GM19395 (cell line): ENCODE measurements around the gene MROH7.

Experiments used
- ATAC-seq: cut with Tn5 transposase; IDR thresholded peaks from one replicate; pipeline ENCODE4 v1.9.1; 2021; ENCODE audit warnings: mild to moderate bottlenecking, moderate library complexity; ENCODE audit not compliant: unreplicated experiment

The MROH7 gene

DNA sequence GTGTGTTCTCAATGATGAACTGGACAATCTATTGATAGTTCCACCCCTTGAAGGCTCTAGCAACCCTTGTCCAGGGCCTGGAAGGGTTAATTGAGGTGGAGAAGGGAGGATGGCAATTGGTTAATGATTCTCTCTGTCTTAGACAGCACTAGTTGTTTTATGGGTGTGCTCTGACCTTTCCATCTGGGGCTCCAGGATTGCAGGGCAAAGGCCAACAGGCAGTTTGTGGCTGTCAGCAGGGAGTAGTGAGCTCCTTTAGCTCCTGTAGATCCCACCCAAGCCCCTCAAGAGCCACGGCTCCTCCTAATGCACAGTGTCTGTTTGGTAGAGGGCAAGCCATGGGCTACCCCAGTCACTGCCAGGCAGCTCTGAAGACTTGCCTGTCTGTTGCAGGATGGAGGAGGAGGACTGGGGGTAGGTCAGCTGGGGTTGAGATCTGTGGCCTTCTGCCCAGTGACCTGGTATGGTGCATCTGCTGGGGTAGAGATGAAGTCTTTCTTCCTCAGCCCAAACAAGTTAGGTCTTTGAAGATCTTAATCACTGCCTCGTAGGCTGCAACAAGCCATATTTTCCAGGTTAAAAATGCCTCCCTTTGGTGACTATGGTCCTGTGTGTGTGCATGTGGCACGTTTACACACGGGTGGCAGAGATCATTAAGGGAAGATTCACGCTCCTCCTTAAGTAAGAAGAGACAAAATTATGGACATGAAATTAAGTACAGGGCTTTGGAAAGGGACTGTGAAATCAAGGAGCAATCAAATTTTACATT is 7.7 kb downstream of the MROH7 start:
- ATAC-seq, result no peak

DNA sequence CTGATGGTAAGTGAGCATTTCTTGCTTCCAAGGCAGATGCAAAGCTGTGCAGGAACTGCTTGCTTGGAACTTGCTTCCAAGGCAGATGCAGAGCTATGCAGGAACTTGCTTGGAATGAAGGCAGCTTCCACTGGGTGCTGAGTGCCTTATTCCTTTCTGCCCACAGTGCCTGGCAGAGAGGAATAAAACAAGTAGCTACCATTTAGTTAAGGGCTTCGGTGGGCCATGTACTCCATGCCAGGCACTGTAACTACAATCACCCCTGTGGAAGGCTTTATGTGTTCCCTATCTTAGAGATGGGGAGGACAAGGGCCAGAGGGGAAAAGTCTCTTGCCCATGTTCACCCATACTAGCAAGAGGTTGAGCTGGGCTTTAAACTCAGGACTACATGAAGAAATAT is 8.3 kb downstream of the MROH7 start:
- no peak for ATAC-seq

DNA sequence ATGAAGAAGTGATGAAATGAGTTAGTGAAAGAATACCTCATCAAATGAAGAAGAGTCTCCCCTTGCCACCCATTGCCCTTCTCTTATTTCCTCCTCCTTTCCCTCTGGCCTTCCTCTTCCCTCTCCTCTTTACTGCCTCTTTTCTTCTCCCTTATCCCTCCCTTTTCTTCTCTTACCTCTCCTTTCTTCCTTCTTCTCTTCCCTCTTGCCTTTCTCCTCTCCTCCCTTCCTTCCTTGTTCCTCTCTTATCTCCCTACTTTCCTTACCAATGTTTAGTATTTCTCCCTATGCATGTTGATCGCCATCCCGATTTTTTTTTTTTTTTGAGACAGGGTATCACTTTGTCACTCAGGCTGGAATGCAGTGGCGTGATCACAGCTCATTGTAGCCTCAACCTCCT is 8.8 kb downstream of the MROH7 start:
- no peak for ATAC-seq

DNA sequence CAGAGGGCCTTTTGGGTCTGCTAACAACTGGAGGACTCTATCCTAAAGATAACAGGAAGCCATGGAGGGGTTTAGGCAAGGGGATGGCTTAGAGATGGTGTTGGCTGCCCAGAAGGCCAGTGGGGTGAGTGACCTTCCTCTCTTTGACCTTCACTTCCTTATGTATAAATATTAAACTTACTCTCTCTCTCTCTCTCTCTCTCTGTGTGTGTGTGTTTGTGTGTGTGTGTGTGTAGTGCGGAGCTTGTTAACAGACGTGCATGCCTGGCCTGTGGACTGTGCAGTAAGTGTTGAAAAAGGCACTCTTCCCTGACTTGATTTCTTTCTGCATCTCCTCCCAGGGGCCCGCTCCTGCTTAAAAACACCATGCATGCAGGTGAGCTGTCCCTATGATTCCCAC is 10.0 kb downstream of the MROH7 start:
- ATAC-seq, result no peak

DNA sequence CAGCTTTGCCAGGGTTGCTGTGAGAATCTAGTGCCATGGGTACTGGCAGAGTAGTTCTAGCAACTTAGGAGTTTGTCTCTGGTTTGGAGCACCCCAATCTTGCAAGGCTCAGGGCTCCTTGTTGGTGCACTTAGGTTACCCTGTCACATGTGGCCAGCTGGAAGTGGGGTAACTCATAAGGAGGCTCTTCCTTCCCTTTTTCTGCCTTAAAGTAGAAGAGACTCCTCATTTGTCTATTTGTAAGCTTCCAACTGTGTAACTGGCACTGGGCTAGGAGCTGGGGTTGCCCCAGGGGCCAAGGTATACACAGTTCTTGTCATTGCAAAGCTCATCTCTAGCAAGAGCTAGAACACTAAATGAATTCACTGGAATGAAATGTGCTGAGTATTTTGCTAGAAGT is 10.6 kb downstream of the MROH7 start:
- ATAC-seq, result no peak

DNA sequence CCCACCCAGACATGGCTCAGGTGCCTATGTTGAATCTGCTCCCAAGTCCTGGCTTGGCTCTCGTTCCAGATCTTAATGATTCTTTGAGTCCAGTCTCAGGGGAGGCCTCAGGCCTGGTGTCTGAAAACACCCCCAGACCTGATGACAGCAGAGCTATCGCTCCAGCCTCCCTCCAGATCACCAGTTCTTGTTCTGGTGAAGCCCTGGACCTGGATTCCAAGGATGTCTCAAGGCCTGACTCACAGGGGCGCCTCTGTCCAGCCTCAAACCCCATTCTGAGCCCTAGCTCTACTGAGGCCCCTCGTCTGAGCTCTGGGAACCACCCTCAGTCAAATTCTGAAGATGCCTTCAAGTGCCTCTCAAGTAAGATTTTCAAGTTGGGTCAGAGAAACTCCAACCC is 11.4 kb downstream of the MROH7 start:
- ATAC-seq, result no peak

DNA sequence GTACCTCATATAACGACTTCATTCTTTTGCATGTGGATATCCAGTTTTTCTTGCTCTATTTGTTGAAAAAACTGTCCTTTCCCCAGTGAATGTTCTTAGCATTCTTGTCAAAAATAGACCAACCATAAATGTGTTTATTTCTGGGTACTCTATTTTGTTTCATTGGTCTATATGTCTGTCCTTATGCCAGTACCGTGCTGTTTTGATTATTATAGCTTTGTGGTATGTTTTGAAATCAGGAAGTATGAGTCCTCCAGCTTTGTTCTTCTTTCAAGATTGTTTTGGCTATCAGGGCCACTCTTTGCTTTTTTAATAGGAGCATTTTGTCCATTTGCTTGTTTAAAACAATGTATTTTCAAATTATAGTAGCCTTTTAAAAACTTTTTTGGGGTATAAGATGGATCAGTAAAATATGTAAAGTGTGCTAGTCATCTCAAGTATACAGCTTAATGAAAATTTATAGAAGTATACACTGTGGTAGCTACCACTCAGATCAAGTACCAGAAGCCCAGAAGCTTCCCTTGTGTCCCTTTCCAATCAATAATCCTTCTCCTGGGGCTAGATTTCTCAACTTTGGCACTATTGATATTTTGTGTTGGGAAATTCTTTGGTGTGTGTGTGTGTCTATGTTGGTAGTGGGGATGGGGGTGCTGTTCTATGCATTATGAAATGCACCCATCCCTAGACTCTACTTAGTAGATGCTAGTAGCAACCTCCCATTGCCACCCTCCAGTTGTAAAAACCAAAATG is 16.8 kb downstream of the MROH7 start:
- ATAC-seq, result no peak

DNA sequence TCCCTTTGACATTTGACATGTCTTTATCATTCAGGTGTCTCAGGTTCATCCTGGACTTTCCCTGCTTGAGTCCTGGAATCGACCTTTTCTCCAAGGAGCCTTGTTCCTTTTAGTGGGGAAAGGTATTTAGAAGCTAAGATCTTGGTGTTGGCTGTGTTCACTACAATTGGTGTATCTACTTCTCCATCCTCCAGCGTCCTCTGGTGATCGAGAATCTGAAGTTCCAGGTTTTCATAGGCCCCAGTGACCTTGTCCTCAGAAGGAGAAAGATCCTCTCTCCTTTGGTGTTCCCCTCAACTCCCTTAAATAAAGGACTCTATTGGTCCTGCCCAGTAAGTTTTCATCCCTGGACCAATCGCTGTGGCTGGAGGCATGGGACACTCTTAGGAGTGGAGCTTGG is 22.1 kb downstream of the MROH7 start:
- ATAC-seq, result no peak

DNA sequence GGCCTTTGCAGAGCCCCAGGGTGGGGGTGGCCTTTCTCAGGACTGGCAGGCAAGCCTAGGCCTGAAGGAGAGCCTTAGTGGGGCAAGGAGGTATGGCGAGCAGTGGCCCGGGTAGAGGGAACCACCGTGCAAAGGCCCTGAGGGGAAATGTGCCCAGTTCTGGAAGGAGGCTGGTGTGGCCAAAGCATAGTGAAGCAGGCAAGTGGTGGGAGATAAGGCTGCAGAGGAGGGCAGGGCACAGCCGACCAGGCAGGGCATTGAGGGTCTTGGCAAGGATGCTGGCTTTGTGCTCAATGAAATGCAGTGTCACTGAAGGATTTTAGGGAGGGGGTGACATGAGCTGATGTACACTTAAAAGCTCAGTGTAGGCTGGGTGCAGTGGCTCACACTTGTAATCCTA is 22.8 kb downstream of the MROH7 start:
- no peak for ATAC-seq

DNA sequence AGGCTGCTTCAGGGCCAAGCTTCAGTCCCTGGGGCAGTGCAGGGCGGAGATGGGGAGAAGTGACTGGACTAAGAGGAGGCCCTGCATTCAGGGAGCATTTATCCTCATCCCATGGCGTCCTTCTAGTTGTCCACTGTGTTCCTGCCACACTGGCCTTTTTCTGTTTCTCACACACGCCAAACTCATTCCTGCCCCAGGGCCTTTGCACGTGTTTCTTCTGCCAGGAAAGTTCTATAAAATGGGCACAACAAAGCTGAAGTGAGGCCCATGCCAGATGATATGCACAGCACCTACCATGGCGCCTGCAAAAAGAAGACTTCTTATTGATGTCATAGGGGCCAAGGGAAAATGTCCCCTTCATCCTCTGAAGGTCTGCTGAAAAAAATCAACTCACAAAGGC is 24.3 kb downstream of the MROH7 start:
- ATAC-seq, result no peak

DNA sequence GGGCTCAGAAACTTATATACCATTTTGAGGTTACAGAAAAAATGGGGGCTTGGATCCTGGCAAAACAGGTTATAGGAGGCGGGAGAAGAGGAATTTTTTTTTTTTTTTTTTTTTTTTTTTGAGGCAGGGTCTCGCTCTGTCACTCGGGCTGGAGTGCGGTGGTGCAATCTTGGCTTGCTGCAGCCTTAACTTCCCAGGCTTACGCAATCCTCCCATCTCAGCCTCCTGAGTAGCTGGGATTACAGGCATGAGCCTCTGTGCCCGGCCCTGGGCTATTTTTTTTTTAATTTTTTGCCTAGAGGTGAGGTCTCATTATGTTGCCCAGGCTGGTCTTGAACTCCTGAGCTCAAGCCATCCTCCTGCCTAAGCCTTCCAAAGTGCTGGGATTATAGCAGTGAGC is 24.7 kb downstream of the MROH7 start:
- ATAC-seq, result no peak

DNA sequence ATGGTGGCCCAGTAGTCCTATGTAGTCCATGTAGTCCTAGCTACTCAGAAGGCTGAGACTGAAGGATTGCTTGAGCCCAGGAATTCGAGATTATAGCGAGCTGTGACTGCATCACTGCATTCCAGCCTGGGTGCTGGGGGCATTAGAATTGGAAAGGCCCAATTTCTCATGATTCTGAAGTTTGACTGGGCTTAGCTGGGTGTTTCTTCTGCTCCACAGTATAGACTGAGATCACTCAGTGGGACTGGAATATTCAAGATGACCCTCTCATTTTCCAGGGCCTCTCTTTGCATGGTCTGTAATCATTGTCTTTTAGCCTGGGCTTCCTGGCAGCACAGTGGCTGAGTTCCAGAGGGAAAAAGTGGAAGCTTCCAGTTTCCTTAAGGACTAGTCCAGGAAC is 26.2 kb downstream of the MROH7 start:
- ATAC-seq, result no peak

DNA sequence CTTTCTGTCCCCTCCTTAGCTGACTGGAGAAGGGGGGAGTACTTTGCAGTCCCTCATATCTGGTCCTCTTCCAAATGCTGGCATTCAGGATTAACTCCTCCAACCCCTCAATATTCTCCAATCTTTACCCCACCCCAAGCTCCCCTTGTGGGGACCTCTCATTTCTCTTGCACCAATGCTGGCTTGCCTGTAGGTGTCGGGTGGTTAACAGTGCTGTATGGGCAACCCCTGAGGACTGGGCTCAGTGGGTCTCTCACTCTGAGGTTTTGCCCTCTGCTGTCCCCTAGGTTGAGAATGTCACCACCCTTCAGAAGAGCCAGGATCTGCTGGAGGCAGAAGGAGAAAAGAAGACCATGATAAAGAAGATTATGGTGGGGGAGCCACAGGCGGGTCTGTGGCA is 27.0 kb downstream of the MROH7 start:
- ATAC-seq, result no peak

DNA sequence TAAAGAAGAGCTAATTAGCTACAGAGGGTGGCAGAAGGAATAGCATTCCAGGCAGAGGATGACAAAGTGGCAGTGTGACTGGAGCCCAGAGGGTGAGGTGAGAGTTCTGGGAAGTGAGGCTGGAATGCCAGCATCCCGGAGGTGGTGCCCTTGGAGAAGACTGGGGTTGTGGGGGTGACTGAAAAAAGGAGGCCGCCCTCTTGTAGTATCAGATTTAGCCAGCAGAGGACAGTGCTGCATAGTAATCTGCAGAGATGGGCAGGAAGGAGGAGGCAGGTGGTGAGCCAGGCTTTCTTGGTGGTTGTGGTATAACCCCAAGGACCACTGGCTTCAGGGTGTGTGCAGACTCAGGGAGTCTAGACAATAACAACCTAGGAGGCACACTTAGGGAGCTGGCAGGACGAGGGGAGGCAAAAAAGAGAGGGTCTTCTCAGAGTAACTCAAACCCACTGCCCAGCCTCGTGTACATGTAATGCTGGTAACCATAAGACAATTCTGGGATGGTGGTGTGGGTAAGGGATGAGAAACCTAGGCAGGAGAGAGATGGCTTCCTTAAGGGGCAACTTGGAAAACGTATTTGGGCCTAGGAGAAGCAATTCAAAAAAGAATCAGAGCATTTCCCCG is 30.5 kb downstream of the MROH7 start:
- no peak for ATAC-seq

DNA sequence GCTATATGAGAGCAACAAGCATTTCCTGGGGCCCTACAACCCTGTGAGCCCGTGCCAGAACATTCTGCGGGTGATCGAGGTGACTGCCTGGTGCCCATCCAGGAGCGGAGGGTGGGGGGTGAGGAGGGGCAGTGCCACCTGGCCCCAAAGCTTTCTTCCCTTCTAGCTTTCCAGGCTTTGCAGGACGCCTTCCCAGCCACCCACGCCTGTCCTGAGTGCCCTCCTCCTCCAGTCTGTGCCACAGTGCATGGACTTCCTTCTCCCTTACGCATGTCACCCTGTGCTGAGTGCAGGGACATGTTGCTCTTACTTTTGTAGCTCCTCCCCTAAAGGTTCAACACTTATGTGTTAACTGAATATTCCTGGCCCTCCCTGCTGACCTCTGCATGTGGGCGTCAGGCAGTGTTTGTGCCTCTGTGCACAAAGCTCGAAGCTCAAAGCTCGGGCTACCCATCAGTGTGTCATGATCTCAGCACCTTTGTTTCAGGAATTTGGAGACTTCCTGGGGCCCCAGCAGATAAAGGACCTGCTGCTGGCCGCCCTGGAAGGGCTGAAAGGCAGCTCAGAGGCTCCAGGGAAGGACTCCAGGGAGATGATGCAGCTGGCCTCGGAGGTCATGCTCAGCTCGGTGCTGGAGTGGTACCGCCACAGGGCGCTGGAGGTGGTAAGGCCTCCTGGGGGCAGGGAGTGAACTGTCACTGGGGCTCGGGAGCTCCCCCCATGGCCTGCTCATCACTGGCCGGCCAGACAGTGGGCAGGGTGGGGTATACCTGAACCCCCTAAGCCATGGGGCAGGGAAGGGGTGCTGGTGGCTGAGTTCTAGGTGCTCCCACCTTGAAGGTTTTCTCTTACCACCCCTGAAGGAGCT is 37.4 kb downstream of the MROH7 start:
- no peak for ATAC-seq

DNA sequence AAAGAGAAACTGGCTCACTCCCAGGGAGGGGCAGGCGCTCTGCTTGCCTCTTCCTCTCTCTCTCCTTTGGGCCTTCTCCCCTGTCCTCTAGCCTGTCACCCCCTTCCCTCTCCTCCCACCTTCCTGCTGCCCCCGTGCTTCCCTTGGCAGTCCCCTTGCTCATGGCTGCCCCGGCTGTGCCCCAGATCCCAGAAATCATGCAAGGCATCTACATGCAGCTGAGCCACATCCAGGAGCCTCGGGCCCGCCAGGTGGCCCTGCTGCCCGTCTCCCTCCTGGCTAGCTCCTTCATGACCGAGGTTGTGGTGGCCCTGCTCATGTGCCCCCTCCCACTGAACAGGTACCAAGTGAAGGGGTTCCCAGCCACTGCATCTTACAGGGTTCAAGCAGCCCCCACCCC is 38.1 kb downstream of the MROH7 start:
- no peak for ATAC-seq

DNA sequence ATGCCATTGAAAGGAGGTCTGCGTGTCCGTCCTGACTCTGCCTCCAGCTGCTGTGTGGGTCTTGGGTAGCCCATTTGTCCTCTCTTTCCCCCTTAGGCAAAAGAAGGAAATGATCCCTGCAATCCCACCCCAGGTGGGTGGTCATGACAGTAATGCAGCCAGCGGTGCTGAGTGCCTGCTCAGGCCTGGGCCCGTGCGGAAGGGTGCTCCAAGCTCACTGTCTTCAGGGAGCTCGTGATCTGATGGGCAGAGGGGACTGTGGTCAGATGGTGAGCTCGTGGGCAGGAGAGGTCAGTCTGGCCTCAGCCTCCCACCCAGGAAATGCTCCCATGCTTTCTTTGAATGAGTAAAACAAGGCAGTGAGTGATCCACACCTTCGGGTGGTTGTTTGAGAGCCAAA is 38.8 kb downstream of the MROH7 start:
- ATAC-seq, result no peak

DNA sequence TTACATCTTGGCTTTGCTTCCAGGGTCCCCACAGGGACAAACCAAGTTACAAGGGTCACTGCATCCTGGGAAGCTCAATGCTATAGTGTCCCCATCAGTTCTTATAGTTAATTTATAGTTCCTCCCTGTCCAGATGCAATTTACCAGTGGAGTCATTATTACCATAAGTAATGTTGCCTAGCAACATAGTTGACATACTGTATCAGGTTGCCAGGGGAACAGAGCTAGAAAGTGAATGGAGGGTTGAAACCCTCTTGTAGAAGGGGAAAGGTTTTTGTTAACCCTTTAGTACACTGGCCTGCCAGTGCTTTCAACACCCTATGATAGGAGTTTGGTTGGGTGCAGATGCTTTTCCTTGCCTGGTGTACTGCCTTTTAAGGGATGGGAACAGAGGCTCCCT is 39.8 kb downstream of the MROH7 start:
- no peak for ATAC-seq

DNA sequence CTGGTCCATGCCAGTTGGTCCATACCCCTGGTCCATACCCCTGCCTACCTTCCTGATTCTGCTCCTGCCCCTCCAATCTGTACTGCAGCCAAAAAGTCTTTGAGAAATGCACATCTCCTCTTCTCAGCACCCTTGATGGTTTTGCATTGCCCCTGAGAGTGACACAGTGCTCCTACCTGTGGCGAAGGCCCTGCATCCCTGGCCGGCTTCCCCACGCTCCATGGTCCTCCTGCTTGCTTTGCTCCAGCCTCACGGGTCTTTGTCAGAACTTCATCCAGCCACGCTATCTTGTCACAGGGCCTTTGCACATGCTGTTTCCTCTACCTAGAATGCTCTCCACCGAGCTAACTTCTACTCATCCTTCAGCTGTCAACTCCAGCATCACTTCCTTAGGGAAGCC is 41.9 kb downstream of the MROH7 start:
- no peak for ATAC-seq

DNA sequence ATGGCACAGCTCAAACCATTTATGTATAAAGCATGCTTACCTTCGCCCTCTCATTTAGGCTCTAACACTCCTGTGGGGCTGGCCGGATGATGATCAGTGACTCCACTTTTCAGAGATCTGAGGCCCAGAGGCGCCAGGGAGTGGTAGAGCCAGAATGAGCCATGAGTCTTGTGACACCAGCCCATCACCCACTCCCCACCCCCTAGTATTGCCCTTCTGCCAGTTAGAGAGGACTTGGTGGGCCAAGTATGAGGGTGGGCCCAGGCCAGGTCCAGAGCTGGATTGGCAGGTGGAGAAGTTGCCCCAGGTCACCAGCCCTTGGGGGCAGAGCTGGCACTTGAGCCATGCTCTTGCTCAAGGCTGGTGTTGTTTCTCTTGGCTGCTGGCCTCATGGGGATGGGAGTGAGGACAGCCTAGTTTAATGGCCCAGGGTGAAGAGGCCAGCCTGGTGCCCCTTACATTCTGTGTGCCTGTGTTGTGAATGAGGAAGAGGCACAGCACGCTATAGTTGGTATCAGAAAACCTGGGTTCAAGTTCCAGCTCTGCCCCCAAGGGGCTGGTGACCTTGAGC is 43.8 kb downstream of the MROH7 start:
- ATAC-seq, result no peak

DNA sequence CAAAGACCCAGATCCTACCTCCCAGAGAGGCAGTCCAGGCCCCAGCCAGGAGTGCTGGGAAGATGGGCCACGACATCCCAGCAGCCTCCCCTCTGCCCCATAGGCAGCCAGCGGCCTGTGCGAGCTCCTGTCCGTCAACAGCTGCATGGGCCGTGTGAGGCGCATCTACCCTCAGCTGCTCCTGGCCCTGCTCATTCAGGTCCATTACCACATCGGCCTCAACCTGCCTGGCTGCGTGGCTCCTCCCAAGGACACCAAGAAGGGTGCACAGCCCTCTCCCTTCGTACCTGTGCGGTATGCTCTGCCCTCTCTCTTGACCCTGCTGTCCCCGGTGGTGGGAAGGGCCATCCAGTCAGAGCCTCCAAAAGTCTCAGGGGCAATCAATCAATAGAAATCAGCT is 44.6 kb downstream of the MROH7 start:
- ATAC-seq, result no peak
